Raji (cell line): ENCODE data around the gene U2SURP.

Experiments
- POLR2A ChIP-seq: IDR thresholded peaks from 2 replicates; pipeline ENCODE4 v1.6.1; 2011; ENCODE audit warnings: low read depth, low read length, control low read depth; ENCODE audit not compliant: insufficient read depth

The U2SURP gene

GRCh38 chr3:142997330-142997729, 4.0 kb upstream of the U2SURP start:
- no peak for TF ChIP-seq POLR2A

- no peak for TF ChIP-seq POLR2A
These were observed 2.9 kb upstream of the U2SURP start for GRCh38 chr3:142998439-142998838.

GRCh38 chr3:142999881-143000280, 1.5 kb upstream of the U2SURP start:
- no peak for TF ChIP-seq POLR2A

- TF ChIP-seq POLR2A, result no peak
These were observed 842 bp upstream of the U2SURP start for GRCh38 chr3:143000528-143000927.

- no peak for TF ChIP-seq POLR2A
These were observed 369 bp upstream of the U2SURP start for GRCh38 chr3:143001034-143001368.

GRCh38 chr3:143002083-143002712, 828 bp downstream of the U2SURP start:
- no peak for TF ChIP-seq POLR2A

GRCh38 chr3:143002727-143003126, 1.4 kb downstream of the U2SURP start:
- no peak for TF ChIP-seq POLR2A

- TF ChIP-seq POLR2A, result no peak
These were observed 3.5 kb downstream of the U2SURP start for GRCh38 chr3:143004823-143005222.

- TF ChIP-seq POLR2A, result no peak
These were observed 8.7 kb downstream of the U2SURP start for GRCh38 chr3:143010024-143010423.

GRCh38 chr3:143011705-143012104, 10.3 kb downstream of the U2SURP start:
- TF ChIP-seq POLR2A, result no peak

GRCh38 chr3:143014921-143015320, 13.6 kb downstream of the U2SURP start:
- no peak for TF ChIP-seq POLR2A

GRCh38 chr3:143016321-143016972, 15.1 kb downstream of the U2SURP start:
- no peak for TF ChIP-seq POLR2A

- TF ChIP-seq POLR2A, result no peak
These were observed 23.1 kb downstream of the U2SURP start for GRCh38 chr3:143024351-143024960.

- TF ChIP-seq POLR2A, result no peak
These were observed 30.0 kb downstream of the U2SURP start for GRCh38 chr3:143031327-143031726.

GRCh38 chr3:143035466-143036211, 34.3 kb downstream of the U2SURP start:
- no peak for TF ChIP-seq POLR2A

- TF ChIP-seq POLR2A, result no peak
These were observed 35.2 kb downstream of the U2SURP start for GRCh38 chr3:143036557-143036956.
